HG03045 (cell line): ENCODE results near the gene PTPRE.

Experiments used
- ATAC-seq: cut with Tn5 transposase; IDR thresholded peaks from one replicate; pipeline ENCODE4 v1.9.1; 2021; ENCODE audit warnings: mild to moderate bottlenecking, moderate library complexity; ENCODE audit not compliant: unreplicated experiment

The PTPRE gene

DNA sequence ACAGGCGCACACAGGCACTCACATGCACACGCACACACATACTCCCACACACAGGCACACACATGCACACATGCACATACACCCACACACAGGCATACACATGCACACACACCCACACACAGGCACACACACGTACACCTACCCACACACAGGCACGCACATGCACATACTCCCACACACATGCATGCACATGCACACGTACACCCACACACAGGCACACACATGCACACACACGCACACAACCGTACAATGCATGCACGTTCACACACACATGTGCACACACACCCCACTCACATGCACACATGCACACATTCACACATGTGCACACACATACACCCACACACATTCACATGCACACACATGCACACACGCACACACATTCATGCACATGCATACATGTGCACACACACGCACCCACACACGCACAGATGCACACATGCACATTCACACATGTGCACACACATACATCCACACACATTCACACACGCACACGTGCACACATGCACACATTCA, 160.0 kb downstream of the PTPRE start:
- no peak for ATAC-seq

GRCh38 chr10:128067691-128068397, 160.9 kb downstream of the PTPRE start:
- ATAC-seq: no peak

GRCh38 chr10:128068398-128069285, 161.7 kb downstream of the PTPRE start:
- no peak for ATAC-seq

DNA sequence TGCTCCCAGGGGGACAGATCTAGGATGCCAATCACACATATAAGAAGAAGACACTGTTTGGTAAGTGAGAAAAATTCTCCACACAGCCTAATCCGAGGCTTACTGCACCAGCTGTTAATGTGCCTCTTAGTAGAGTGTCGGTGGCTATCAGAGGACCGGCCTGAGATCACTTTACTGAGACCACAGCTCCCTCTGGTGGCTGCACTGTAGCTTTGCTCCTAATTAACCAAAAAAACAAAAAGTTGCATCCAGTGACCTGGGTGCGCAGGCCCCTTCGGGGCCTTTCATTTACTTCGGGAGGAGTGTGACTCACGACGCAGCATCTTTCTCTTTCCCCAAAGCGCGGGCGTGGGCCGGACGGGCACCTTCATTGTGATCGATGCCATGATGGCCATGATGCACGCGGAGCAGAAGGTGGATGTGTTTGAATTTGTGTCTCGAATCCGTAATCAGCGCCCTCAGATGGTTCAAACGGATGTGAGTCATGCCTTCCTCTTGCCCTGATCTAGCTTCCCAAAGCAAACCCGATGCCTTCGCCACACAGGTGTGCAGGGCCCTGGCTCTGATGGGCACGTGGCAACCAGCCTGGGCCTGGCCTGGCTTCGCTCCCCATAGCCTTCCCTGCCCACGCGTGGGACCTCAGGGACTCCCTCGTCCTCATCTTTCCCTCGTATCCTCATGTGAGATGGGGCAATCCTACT, 162.6 kb downstream of the PTPRE start:
- no peak for ATAC-seq

GRCh38 chr10:128070161-128070560, 163.3 kb downstream of the PTPRE start:
- no peak for ATAC-seq

DNA sequence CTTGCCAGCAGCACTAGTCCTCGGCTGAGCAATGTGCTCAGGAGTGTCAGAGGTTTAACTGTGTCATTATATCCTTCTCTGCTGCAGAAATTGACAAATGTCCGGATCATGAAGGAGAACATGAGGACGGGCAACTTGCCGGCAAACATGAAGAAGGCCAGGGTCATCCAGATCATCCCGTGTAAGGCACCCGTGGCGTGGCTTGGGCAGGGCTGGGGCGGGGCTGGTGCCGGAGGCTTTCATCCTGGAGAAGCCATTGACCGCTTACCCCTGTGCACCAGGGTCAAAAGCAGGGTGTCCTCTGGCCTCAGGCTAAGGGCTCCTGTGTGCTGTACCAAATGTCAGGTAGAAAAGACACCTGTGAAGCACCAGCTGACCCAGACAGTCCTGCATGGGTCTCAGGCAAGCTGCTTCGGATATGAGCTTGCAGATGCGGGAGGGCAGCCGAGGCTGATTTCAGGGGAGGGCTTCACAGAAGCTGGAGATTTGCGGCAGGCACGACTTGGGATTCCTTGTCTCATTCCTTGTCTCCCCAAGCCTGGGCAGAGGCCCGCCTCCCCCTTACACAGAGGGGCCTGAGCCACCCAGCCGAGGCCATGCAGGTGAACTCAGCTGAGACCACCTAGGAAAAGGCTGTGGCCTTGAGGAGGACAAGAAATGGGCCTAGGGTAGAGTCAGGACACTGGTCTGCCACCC, 164.0 kb downstream of the PTPRE start:
- ATAC-seq: no peak

- no peak for ATAC-seq
Observed at GRCh38 chr10:128071417-128071782, 164.5 kb downstream of the PTPRE start.

DNA sequence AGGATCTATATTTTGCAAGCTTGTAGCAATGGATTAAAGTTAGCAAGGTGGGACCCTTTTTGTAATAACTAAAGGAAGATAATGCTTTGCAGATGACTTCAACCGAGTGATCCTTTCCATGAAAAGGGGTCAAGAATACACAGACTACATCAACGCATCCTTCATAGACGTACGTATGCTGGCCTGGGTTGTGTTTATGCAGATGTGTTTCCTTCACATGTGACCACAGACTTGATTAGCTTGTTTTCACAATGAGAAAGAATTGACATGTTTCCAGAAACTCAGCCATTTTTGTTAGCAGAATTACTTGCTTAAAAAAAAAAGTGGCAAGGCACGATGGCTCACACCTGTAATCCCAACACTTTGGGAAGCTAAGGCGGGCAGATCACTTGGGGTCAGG, 165.1 kb downstream of the PTPRE start:
- ATAC-seq: no peak

DNA sequence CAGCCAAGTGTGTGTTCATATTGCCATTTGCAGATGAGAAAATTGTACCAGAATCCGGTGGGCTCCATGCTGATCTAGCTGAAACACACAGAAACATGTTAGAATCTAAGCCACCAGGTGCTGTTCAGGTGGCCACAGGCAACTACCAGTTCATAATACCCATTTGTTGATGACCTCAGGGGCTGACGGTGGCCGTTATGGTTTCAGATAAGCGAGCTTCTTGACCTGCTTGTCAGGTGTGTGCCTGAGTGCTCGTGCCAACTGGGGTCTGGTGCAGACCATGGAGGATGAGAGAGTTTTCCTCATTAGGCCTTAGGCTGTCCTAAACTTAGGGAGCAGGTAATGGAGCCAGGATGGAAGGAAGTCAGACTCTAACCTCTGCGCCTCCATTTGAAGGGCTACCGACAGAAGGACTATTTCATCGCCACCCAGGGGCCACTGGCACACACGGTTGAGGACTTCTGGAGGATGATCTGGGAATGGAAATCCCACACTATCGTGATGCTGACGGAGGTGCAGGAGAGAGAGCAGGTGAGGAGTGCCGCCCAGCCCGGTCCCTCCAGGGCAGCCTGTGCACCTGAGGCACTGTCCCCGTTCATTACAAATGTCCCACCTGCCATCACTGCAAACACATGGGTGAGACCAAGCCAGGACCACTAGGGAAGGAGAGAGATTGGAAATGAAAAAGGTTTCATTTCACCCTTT, 166.2 kb downstream of the PTPRE start:
- ATAC-seq: no peak

DNA sequence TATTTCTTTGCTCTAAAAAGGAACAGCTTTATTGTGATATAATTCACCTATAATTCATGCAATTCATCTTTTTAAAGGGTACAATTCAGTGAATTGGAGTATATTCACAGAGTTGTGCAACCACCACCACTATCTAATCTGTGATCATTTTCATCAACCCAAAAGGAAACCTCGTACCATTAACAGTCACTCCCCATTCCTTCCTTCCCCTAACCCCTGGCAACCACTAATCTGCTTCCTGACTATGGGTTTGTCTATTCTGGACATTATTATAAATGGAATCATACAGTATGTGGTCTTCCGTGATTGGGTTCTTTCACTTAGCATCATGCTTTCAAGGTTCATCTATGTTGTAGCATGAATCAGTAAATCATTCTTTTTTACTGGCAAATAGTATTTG, 167.0 kb downstream of the PTPRE start:
- ATAC-seq: no peak

- no peak for ATAC-seq
Observed at GRCh38 chr10:128074589-128074988, 167.7 kb downstream of the PTPRE start.

DNA sequence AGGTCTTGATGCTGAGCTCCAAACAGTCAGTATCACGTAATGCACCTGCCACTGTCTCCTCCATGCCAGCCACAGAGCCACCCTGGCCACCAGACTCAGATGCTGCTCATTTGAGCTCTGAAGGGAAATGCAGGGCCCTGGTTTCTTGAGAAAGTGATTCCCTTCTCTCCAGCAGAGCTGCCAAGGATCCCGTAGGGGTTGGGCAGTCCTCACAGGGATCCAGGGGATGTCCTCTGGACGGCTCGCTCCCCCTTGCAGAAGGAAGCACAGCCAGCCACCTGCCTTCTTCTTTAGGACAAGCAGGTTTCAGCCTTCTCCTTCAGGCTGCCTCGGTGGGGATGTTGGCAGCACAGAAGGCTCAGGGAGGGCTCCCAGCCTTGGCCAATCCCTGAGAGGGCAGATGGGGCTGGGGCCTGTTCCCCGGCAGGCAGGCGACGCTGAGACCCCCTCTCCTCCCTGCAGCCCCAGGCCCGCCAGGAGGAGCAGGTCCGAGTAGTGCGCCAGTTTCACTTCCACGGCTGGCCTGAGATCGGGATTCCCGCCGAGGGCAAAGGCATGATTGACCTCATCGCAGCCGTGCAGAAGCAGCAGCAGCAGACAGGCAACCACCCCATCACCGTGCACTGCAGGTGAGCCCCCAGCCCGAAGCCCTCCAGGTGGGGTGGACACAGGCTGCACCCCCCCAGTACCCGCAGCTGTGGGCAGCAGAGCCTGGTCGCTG, 170.4 kb downstream of the PTPRE start:
- ATAC-seq: no peak

GRCh38 chr10:128078136-128078969, 171.4 kb downstream of the PTPRE start:
- no peak for ATAC-seq

DNA sequence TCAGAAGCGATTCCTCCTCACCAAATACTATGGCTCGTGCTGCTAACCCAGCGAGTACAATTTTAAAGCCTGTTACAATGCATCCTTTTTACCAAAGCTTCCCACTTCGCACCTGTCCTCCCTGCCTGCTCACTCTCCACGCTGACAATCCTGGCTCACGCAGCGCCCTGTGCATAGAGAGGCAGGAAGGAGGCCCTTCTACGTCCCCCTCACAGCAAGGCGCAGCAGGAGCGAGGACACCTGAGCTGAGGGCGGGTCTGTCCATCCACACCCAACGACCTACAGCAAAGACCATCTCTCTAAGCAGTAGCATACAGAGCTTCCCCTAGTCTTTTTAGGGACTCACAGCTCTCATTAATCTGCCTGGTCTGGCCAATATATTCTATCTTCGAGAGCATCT, 173.3 kb downstream of the PTPRE start:
- no peak for ATAC-seq

- no peak for ATAC-seq
Observed at GRCh38 chr10:128080641-128081040, 173.7 kb downstream of the PTPRE start.

GRCh38 chr10:128081222-128081621, 174.3 kb downstream of the PTPRE start:
- ATAC-seq: no peak

DNA sequence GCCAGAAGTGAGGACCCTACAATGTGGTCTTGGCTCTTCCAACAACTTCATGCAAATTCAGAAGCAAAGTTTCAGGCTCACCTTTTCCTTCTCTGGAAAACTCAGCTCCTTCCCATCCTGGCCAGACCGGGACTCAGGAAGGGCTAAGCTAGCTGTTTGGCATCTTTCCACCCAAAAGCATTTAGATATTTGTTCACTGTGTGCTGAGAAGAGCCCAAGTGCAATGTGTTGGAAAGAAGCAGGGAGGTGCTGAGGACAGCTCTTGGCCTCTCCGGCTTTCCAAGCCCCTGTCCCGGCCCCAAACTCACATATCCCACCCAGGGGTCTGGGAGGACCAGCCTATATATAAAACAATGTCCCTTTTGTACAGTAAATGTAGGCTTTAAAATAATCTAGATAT, 174.8 kb downstream of the PTPRE start:
- ATAC-seq: no peak

DNA sequence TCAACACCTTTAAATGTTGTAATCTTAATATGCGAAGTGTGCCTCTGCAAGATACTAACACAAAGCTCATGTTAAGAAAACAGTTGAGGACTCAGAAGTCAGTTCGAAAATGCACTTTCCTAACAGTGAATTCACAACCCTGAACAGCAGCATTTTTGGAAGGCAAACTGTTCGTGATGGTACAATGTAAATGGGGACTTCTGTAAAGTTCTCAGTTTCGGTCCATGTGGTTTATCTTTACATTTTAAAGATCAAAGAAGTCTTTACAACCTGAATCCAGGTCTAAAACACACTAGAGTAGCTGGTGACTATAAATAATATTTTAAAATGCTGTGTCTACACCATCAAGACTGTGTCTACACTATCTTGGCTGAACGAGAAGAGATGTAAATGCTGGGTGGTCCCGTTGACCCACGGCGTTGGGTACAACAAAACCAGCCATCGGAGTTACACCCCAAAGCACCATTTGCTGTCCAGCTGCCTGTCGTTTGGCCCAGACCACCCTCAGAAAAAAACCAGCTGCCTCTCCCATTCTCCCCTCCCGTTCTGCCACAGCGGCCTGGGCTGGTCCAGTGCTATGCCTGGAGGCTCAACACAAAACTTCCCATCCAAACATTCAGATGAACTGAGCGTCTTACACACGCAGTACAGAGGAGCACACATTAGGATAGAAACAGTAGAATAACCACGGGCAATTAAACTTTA, 176.4 kb downstream of the PTPRE start:
- ATAC-seq: no peak
